NCI-H128 (cell line): Measurements from ENCODE around the gene NOXO1.

Source experiments
- DNase-seq: peaks from one replicate; lab custom pipeline; 2025; ENCODE audit not compliant: unreplicated experiment; lab: John Stamatoyannopoulos, UW

NOXO1 gene

DNA sequence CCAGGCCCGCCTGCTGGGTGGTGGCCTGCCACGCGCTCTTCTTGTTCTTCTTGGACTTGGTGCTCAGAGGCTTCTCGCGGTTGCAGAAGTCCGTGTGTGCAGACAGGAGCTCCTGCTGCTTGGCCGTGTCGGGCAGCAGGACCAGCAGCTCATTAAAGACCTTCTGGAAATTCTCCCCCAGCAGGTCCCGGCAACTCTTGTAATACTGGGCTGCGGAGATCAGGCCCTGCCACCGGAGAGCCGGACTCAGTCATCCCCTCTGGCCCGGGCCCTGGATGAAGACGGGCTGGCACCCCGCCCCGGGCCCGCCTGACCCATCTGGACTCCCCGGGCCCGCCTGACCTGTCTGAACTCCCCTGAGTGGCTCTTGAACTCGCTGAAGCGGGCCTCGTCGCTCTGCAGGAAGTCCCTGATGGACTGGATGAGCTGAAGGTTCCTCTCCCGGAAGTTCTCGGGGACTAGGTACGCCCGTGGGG is 17.1 kb upstream of the NOXO1 start:
- no peak for DNase-seq

DNA sequence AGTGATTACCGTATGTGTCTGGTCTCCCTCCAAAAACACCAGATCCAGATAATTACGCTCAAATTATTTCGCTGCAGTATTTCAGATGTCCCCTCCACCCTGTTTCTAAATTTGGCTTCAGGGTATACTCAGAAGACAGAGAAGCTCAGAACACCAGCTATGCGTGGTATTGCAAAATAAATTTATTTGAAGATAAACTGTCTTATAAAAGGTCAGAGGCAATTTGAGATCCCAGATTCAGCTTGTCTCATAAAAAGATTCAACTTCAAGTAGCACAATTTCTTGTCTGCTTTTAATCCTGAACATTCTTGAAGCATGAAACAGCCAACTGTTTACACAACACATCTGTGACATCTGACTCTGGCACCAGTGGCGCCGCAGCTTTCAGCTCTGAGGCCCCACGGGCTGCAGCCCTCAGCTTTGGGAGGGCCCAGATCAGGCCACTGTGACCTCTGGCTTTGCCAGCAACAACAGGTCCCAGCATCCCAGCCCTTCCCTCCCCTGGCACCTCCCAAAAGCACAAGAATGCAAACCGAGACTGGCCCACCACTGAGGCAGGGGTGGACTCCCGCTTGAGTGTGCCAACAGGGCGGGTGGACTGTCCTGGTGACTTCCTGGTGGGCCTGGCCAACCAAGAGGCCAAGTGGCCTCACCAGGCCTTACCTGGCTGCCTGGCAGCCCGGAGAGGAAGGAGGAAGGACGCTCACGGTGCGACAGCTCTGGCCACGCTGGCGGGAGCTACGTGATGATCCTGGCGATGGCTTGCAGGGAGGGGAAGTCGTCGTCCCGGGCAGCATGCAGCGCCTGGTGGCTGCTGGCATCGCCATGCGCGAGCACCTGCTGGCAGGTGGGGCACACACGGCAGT is 16.5 kb upstream of the NOXO1 start:
- DNase-seq: no peak

DNA sequence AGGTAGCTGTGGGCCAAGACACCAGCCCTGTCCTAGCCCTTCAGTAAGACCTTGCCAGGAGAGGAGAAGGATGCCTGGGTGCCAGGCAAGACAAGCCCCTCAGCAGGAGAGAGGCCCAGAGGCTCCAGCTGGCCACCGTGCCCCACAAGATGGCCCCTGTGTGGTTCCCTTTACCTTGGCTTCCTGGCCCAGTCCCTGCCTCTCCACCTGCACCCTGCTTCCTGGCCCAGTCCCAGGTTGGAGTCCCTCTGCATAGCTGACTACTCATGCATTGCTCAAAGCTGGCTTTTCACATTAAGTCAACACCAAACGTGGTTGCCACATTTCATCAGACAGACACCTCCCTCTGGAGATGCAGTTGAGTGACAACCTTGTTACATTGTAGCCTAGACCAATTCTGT is 12.5 kb upstream of the NOXO1 start:
- no peak for DNase-seq

DNA sequence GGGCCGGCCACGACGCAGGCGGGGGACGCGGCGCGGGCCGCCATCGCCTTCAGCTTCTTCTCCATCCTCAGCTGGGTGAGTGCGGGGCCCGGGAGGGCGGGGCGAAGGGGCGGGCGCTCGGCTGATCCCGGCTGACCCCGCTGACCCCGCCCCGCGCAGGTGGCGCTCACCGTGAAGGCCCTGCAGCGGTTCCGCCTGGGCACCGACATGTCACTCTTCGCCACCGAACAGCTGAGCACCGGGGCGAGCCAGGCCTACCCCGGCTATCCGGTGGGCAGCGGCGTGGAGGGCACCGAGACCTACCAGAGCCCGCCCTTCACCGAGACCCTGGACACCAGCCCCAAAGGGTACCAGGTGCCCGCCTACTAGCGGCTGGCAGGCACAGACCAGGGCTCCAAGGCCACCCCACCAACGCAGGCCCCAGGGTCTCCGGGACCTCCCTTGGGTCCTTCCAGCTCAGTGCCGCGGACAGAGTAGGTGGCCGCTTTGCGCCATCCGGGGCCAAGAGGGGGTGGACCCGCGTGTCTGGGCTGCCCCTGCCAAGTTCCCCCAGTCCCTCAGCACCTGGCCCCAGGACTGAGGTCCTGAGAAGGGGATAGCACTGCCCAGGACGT is 11.5 kb upstream of the NOXO1 start:
- no peak for DNase-seq

DNA sequence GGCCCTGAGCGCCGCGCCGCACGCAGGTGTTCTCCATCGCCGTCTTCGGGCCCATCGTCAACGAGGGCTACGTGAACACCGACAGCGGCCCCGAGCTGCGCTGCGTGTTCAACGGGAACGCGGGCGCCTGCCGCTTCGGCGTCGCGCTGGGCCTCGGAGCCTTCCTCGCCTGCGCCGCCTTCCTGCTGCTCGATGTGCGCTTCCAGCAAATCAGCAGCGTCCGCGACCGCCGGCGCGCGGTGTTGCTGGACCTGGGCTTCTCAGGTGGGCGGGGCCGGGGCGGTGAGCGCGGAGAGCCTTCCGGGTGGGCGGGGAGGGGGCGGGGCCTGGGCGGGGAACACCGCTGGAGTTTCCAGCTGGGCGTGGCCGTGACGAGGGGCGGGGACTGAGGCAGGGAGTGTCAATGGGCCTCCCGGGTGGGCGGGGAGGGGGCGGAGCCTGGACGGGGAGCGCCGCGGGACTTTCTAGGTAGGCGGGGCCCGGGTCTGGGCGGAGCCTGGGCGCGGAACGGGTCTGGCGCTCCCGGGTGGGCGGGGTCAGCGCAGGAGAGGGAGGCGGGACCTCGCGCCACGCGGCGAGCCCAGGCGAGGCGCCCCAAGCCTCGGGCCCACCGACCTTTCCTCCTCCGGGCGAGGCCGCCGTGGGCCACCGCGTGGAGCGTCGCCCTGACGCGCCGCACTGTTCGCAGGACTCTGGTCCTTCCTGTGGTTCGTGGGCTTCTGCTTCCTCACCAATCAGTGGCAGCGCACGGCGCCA is 10.9 kb upstream of the NOXO1 start:
- DNase-seq: no peak

DNA sequence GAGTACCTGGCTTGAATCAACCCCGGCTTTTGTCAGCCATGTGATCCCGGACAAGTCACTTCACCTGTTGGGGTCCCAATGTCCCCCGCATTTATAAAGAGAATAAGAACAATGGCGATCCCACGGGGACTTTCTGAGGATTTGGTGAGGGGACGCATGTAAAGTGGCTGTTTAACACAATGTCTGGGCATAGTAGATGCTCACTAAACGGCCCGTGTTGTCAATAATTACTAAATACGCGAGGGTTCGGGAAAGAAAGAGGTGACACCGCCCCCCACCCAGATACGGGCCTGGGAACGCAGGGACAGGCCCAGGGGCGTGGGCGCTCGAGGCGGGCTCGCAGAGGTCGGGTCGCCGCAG is 10.3 kb upstream of the NOXO1 start:
- DNase-seq: no peak

DNA sequence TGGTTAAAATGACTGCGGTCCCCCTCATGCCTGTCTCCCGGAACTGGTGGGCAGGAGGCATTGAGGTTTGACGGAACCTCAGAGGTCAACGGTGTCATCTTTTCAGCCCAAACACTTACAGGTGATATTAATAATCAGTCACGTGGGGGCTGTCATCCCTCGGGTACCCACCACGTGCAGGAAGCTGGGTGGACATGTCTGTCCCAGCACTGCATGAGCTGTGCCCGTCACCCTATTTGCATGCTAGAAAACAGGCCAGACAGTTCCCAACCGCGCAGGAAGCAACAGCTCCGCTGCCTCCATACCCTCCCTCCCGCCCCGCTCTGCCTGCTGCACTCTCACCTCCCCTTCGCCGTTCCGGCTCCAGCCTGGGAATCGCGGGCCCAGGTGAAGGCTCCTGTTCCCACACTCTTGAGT is 9.9 kb upstream of the NOXO1 start:
- DNase-seq: no peak

DNA sequence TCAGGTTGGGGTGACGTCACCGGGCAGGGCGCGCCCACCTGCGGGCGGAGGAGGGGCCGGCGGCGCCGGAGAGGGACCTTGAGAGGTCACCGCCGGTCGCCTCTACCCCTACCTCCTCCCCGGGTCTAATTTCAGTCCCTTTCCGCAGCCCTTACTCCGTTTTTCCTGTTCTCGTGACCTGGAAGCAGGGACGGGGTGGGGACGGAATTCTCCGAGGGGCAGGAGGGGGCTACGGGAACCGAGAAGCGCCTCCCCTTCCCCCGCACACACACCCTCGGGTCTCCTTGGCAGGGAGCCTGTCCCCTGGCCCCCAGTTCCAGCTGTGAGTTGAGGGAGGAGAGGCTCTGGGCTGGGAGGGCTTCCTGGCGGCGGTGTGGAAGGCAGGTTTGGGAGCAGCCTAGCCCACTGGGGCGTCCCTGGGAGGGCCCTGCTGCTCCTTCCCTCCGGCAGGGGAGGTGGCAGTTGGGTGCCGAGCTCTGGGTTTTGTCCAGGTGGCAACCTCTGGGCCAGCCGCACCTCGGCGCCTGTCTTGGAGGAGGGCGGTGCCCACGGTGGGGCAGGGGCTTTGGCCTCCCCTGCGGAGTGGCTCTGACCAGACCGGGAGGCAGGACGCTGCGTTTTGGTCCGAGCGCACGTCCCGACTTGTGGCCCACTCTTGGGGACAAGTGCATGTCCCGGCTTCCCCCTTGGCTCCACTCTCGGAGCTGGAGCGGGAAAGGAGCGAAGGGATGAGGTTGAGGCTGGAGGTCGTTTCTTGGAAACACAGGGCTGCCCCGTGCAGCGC is 9.3 kb upstream of the NOXO1 start:
- DNase-seq: no peak

DNA sequence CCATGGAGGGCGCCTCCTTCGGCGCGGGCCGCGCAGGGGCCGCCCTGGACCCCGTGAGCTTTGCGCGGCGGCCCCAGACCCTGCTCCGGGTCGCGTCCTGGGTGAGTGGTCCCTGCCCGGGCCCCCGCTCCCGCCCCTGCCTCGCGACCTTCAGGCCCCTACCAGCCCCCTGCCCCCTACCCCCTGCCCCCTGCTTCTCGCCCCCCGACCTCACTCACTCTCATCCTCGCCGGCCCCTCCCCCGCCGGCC is 8.8 kb upstream of the NOXO1 start:
- DNase-seq: no peak

DNA sequence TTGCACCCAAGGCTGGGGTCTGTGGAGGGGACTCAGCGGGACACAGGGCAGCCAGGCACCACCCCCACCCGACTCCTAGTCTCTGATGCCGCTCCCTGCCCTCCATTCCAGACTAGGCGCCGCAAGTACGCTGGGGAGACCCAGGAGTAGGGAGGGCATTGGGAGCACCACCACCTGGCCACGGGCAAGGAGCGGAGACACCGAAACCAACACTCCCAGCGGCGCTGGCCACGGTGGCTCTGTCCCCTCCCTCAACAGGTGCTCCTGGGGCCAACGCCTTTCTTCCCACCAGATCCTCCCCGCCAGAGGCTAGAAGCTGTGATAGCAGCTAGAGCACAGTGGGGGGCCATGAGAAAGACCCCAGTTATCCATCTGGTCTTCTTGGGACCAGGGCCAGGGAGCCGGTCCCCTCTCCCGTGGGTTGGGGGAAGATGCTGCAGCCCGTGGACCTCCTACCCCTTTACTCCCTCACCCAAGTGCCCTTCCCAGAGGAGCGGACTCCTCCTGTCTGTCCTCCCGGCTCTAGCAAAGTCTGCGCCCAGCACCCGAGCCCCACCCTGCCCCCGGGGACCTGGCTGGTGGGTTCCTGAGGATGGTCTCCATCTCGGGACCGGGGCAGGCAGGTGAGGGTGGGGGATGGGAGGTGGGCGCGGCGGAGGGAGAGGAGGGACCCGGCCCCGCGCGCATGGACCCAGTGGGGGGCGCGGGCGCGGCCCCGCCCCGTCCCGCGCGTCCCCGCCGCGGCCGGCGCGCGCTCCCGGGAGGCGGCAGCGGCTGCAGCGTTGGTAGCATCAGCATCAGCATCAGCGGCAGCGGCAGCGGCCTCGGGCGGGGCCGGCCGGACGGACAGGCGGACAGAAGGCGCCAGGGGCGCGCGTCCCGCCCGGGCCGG is 8.2 kb upstream of the NOXO1 start, which contains the start of gene SYNGR3:
Gene SYNGR3 (plus strand): TSS at position 762 of the 892 bp plus-strand sequence. CDS start 133 bp downstream, outside the sequence.
- no peak for DNase-seq

DNA sequence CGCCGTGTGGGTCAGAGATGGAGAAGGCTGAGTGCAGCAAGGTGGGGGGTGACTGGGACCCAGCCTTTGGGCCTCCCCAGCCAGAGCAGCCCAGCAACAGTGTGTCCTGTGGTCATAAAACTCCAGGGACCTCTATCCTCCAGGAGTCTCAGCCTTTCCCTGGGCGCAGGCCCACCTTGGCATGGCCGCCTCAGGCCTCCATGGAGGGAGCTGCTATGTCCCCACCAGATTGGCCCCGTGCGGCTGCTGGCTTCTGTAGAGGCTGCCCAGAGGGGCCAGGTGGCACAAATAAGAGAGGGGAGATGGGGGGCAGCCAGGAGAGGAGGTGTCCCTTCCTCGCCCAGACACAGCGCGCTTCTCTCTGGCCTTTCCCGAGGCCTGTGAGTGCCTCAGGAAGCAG is 5.9 kb upstream of the NOXO1 start:
- DNase-seq: no peak

DNA sequence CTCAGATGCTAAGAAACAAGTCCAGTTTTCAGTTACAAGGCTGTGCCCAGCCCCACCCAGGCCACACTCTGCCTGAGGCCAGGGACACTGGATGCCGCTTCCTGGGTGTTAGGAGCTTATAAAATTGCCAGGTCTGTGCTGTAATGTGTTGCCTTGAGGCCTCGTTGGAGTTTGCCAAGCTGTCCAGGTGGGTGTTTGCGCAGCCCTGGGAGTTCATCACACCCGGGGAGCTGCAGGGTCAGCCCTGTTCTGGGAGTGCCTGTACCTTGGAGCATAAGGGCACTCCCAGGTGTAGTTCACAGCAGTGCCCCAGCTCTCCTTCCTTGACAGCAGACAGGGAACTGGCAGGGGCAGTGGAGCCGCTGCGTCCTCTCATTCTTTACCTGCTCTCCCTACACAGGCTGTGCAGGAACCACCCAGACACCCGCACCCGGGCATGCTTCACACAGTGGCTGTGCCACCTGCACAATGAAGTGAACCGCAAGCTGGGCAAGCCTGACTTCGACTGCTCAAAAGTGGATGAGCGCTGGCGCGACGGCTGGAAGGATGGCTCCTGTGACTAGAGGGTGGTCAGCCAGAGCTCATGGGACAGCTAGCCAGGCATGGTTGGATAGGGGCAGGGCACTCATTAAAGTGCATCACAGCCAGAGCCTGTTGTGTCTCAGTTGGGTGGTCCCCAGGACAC is 4.3 kb upstream of the NOXO1 start:
- no peak for DNase-seq

DNA sequence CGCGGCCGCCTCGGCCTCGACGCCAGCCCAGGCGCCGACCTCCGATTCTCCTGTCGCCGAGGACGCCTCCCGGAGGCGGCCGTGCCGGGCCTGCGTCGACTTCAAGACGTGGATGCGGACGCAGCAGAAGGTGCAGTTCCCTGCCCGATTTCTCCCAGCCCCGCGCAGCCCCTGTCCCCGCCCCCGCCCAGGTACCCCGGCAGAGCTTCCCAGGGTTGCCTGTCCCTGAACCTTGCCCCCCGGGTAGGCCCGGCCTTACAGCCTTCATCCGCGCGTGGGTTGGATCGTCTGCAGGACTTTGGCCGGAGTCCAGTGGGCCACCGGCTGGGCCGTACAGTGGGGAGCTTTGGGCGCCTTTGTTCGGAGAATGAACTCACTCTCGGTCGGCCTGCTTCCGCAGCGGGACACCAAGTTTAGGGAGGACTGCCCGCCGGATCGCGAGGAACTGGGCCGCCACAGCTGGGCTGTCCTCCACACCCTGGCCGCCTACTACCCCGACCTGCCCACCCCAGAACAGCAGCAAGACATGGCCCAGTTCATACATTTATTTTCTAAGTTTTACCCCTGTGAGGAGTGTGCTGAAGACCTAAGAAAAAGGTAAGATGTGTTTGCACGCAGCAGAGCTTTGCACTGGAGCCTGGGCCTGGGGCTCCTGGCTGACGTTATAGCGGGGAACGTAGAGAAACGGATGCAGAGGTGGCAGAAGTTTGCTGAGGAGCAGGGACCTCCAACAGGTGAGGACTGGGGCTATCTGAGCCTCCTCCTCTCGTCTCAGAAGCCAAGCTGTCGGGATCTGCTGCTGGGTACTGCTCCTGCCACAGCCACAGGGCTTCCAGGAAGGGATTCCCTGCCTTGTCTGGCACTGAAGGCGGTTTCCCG is 3.3 kb upstream of the NOXO1 start:
- DNase-seq: no peak

DNA sequence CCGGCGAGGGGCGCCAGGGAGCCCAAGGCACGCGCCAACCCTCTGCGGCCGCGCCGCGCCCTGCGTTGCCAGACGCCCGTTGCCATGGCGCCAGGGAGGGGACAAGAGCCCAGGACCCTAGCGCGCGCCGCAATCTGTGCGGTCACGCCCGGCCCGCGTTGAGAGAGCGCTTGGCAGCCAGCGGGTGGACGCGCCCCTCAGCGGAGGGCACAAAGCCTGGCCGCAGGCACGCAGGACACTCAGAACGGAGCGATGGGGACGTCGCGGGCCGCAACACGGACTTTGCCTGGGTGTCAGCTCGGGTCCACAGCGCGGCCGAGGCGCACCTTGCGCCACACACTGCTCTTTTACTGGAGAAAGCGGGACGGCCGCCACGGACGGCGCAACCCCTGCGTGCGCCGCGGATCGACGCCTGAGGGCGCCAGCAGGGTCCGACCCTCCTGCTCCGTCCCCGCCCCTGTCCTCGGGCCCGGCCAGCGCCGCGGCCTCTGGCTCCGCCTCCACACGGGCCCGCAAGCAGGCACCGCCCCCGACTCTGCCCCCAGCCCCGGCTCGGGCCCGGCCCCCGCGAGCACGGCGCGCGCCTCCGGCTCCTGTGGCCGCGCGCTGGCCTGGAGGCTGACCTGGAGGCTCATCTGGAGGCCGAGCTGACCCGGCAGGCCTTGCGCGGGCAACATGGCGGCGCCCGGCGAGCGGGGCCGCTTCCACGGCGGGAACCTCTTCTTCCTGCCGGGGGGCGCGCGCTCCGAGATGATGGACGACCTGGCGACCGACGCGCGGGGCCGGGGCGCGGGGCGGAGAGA is 2.5 kb upstream of the NOXO1 start, which contains the start of gene GFER:
Gene GFER (plus strand): TSS at position 650 of the 803 bp plus-strand sequence. CDS start 26 bp downstream, at position 676.
- DNase-seq: peak; percentile 53

DNA sequence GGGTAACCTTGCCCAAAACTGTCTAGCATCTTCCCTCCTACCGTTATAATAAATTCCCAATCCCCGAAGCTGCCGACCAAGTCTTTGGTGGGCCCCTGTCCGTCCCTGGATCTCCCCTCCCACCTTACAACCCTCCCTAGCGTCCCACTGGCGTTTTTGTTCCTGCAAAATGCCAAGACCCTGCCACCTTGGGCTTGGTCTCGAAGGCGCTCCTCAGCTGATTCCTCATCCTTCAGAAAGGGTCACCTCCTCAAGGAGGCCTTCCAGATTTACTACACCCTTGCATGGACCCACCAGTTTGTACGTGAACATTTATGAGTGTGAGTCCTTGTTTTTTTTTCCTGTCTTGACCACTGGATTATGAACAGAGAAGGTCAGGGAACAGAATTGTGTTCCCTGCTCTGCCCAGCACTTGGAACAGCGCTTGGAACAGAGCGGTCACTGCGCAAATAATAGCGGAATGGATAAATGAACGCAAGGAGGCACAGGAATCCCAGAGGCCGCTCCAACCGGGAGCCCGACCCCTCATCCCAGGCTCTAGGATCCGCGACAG is 1.8 kb upstream of the NOXO1 start:
- DNase-seq: no peak

DNA sequence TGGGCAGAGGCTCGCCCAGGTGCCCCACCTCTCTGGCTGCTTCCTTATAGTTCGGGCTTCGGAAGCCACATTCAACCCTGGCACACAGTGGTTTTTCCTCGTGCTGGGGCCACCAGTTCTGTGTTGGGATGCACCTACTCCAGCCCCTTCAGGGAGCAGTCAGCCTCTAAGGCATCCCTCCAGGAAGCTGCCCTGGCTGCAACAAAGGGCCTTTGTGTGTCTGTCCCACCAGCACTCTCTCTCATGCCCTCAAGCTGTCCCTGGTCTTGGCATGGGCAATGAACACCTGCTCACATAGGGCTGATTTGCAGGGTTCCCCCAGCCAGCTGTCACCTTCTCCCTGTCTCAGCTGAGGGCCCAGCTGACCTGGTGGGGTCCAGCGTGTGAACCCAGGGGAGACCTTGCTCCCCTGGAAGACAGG is 754 bp upstream of the NOXO1 start:
- no peak for DNase-seq

DNA sequence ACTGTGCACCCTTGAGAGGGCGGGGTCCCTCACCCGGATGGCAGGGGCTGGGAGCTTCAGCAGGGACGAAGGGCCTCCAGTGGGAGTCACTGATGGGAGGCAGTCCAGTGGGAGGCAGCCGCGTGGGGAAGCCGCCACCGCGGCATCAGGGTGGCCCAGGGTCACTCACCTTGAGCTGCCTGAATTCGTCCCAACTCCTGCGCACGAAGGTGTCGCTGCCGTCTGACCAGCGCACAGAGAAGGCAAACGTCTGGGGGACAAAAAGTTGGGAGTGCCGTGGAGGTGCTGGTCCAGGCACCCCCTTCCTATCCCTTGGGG is 540 bp downstream of the NOXO1 start:
- no peak for DNase-seq
